Measurements from ENCODE around the gene GSDMA.
"Not testable (repeated sequence)": the region's sequence is repeated elsewhere in the genome, so short reads cannot be mapped to it uniquely, and the experiment has no call there.

Gene GSDMA

DNA sequence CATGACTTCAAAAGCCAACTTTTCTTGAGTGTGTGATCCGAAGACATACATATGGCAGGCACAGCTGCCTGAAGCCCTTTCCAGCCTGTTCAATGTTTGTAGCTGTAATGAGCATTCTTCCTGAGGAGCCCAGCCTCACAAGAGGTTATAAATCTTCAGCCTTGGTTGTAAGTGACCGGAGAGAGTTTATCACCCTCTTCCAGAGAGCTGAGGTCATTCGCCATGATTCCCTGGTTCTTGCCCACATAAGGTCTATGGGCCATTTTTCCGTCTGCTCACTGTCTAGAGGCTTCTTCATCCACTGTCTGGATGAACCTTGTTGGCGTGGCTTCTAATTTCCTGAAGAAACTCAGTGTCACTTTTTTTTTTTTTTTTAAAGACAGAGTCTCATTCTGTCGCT, 42.7 kb downstream of the GSDMA start:
- Histone ChIP-seq H3K4me3 (no peak overlapping the region), H3K4me1 (no peaks in the 10 kb centered on the region), H3K36me3 (replicated peaks) (no peaks in the 10 kb centered on the region), H3K27me3 (ENCODE audit: low read depth) (no peaks in the 10 kb centered on the region), H3K9me3 (no peaks in the 10 kb centered on the region)
- DNase-seq (ENCODE audit: low spot score in 2 of 2), result no peak
- in situ Hi-C loops (cut with MboI; ENCODE audit: low sequenced_read_pairs), result no loop called here

DNA sequence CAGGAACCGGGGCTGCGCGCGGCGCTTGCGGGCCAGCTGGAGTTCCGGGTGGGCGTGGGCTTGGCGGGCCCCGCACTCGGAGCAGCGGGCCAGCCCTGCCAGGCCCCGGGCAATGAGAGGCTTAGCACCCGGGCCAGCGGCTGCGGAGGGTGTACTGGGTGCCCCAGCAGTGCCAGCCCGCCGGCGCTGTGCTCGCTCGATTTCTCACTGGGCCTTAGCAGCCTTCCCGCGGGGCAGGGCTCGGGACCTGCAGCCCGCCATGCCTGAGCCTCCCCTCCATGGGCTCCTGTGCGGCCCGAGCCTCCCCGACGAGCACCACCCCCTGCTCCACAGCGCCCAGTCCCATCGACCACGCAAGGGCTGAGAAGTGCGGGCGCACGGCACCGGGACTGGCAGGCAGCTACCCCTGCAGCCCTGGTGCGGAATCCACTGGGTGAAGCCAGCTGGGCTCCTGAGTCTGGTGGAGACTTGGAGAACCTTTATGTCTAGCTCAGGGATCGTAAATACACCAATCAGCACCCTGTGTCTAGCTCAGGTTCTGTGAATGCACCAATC, 48.2 kb downstream of the GSDMA start:
- in situ Hi-C loops (cut with MboI; ENCODE audit: low sequenced_read_pairs), result loop anchor here (5.0 kb wide), 1 partner anchor 76 kb away; no protein-coding TSS in a partner anchor
- not testable (repeated sequence) for H3K27me3 ChIP-seq (ENCODE audit: low read depth); DNase-seq (ENCODE audit: low spot score in 2 of 2); H3K4me3 ChIP-seq; H3K4me1 ChIP-seq; H3K36me3 ChIP-seq (replicated peaks); H3K9me3 ChIP-seq

DNA sequence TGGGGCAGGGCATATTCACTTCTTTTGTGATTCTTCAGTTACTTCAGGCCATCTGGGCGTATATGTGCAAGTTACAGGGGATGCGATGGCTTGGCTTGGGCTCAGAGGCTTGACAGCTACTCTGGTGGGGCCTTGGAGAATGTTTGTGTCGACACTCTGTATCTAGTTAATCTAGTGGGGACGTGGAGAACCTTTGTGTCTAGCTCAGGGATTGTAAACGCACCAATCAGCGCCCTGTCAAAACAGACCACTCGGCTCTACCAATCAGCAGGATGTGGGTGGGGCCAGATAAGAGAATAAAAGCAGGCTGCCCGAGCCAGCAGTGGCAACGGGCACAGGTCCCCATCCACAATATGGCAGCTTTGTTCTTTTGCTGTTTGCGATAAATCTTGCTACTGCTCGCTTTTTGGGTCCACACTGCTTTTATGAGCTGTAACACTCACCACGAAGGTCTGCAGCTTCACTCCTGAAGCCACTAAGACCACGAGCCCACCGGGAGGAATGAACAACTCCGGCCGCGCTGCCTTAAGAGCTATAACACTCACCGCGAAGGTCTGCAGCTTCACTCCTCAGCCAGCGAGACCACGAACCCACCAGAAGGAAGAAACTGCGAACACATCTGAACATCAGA, 49.3 kb downstream of the GSDMA start:
- in situ Hi-C loops (cut with MboI; ENCODE audit: low sequenced_read_pairs), result loop anchor here (5.0 kb wide), 1 partner anchor 75 kb away; no protein-coding TSS in a partner anchor
- not testable (repeated sequence) for H3K36me3 ChIP-seq (replicated peaks); H3K4me1 ChIP-seq; H3K4me3 ChIP-seq; DNase-seq (ENCODE audit: low spot score in 2 of 2); H3K9me3 ChIP-seq; H3K27me3 ChIP-seq (ENCODE audit: low read depth)

DNA sequence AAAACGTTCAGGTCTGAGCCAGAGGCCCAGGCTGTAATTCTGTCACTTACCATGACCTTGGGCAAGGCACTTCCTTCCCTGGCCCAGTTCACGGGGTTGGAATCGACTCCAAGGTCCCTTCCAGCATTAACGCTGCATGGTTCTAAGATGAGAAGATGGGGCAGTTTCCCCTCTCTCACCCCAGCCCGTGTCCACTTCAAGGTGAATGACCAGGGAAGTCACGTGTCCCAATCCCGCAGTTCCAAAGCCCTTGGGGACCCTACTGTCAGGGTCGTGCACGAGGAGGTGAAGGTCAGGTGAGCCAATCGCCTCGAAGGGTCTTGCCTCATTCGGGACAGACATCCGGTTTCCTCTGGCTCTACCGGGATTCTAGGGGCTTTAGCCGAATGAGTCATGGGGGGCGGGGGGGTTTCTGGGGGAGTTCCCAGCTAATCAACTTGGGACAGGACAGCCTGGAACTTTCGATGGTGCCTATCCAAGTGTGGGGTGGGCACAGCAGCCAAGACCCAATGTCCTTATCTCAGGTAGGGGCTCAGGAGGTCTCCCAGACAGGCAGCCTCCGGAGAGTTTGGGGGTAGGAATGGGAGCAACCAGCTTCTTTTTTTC, 51.7 kb downstream of the GSDMA start:
- in situ Hi-C loops (cut with MboI; ENCODE audit: low sequenced_read_pairs), result loop anchor here (5.0 kb wide), 1 partner anchor 73 kb away; no protein-coding TSS in a partner anchor

DNA sequence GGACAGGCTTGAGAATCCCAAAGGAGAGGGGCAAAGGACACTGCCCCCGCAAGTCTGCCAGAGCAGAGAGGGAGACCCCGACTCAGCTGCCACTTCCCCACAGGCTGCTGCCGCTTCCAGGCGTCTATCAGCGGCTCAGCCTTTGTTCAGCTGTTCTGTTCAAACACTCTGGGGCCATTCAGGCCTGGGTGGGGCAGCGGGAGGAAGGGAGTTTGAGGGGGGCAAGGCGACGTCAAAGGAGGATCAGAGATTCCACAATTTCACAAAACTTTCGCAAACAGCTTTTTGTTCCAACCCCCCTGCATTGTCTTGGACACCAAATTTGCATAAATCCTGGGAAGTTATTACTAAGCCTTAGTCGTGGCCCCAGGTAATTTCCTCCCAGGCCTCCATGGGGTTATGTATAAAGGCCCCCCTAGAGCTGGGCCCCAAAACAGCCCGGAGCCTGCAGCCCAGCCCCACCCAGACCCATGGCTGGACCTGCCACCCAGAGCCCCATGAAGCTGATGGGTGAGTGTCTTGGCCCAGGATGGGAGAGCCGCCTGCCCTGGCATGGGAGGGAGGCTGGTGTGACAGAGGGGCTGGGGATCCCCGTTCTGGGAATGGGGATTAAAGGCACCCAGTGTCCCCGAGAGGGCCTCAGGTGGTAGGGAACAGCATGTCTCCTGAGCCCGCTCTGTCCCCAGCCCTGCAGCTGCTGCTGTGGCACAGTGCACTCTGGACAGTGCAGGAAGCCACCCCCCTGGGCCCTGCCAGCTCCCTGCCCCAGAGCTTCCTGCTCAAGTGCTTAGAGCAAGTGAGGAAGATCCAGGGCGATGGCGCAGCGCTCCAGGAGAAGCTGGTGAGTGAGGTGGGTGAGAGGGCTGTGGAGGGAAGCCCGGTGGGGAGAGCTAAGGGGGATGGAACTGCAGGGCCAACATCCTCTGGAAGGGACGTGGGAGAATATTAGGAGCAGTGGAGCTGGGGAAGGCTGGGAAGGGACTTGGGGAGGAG, 52.5 kb downstream of the GSDMA start, which contains the start of gene CSF3:
Gene CSF3, plus strand, starts transcription at position 436 of the 993 bp plus-strand sequence. Its CDS starts 35 bp downstream, at position 471.
- in situ Hi-C loops (cut with MboI; ENCODE audit: low sequenced_read_pairs), result no loop called here
- no peak within 1 kb of the TSS for H3K4me3 ChIP-seq
- DNase-seq (ENCODE audit: low spot score in 2 of 2), result no peak
- H3K4me1 ChIP-seq, result 0 out of 2 replicates have a peak, but pooled peaks cover 5% of the 10 kb centered on the region
- H3K9me3 ChIP-seq, result no peaks in the 10 kb centered on the region
- peaks cover 13% of the 10 kb centered on the region for H3K36me3 ChIP-seq (replicated peaks)
- H3K27me3 ChIP-seq (ENCODE audit: low read depth), result no peaks in the 10 kb centered on the region

More for the DNA sequence above, 51.7 kb downstream of the GSDMA start:
- DNase-seq (ENCODE audit: low spot score in 2 of 2), result no peak
- Histone ChIP-seq H3K9me3 (no peaks in the 10 kb centered on the region), H3K4me3 (no peak overlapping the region), H3K27me3 (ENCODE audit: low read depth) (no peaks in the 10 kb centered on the region), H3K4me1 (0 out of 2 replicates have a peak, but pooled peaks cover 5% of the 10 kb centered on the region), H3K36me3 (replicated peaks) (peaks cover 5% of the 10 kb centered on the region)

DNA sequence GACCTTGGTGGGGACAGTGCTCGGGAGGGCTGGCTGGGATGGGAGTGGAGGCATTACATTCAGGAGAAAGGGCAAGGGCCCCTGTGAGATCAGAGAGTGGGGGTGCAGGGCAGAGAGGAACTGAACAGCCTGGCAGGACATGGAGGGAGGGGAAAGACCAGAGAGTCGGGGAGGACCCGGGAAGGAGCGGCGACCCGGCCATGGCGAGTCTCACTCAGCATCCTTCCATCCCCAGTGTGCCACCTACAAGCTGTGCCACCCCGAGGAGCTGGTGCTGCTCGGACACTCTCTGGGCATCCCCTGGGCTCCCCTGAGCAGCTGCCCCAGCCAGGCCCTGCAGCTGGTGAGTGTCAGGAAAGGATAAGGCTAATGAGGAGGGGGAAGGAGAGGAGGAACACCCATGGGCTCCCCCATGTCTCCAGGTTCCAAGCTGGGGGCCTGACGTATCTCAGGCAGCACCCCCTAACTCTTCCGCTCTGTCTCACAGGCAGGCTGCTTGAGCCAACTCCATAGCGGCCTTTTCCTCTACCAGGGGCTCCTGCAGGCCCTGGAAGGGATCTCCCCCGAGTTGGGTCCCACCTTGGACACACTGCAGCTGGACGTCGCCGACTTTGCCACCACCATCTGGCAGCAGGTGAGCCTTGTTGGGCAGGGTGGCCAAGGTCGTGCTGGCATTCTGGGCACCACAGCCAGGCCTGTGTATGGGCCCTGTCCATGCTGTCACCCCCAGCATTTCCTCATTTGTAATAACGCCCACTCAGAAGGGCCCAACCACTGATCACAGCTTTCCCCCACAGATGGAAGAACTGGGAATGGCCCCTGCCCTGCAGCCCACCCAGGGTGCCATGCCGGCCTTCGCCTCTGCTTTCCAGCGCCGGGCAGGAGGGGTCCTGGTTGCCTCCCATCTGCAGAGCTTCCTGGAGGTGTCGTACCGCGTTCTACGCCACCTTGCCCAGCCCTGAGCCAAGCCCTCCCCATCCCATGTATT, 53.5 kb downstream of the GSDMA start:
- H3K4me1 ChIP-seq, result 0 out of 2 replicates have a peak, but pooled peaks cover 5% of the 10 kb centered on the region
- no peak overlapping the region for H3K4me3 ChIP-seq
- H3K9me3 ChIP-seq, result no peaks in the 10 kb centered on the region
- no peak for DNase-seq (ENCODE audit: low spot score in 2 of 2)
- in situ Hi-C loops (cut with MboI; ENCODE audit: low sequenced_read_pairs), result no loop called here
- no peaks in the 10 kb centered on the region for H3K27me3 ChIP-seq (ENCODE audit: low read depth)
- H3K36me3 ChIP-seq (replicated peaks), result peaks cover 23% of the 10 kb centered on the region

DNA sequence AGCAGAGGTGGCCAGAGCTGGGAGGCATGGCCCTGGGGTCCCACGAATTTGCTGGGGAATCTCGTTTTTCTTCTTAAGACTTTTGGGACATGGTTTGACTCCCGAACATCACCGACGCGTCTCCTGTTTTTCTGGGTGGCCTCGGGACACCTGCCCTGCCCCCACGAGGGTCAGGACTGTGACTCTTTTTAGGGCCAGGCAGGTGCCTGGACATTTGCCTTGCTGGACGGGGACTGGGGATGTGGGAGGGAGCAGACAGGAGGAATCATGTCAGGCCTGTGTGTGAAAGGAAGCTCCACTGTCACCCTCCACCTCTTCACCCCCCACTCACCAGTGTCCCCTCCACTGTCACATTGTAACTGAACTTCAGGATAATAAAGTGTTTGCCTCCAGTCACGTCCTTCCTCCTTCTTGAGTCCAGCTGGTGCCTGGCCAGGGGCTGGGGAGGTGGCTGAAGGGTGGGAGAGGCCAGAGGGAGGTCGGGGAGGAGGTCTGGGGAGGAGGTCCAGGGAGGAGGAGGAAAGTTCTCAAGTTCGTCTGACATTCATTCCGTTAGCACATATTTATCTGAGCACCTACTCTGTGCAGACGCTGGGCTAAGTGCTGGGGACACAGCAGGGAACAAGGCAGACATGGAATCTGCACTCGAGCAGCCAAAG, 54.7 kb downstream of the GSDMA start:
- no peak for DNase-seq (ENCODE audit: low spot score in 2 of 2)
- 0 out of 2 replicates have a peak, but pooled peaks cover 5% of the 10 kb centered on the region for H3K4me1 ChIP-seq
- no peak overlapping the region for H3K4me3 ChIP-seq
- in situ Hi-C loops (cut with MboI; ENCODE audit: low sequenced_read_pairs), result no loop called here
- no peaks in the 10 kb centered on the region for H3K9me3 ChIP-seq
- H3K27me3 ChIP-seq (ENCODE audit: low read depth), result no peaks in the 10 kb centered on the region
- H3K36me3 ChIP-seq (replicated peaks), result peaks cover 36% of the 10 kb centered on the region

DNA sequence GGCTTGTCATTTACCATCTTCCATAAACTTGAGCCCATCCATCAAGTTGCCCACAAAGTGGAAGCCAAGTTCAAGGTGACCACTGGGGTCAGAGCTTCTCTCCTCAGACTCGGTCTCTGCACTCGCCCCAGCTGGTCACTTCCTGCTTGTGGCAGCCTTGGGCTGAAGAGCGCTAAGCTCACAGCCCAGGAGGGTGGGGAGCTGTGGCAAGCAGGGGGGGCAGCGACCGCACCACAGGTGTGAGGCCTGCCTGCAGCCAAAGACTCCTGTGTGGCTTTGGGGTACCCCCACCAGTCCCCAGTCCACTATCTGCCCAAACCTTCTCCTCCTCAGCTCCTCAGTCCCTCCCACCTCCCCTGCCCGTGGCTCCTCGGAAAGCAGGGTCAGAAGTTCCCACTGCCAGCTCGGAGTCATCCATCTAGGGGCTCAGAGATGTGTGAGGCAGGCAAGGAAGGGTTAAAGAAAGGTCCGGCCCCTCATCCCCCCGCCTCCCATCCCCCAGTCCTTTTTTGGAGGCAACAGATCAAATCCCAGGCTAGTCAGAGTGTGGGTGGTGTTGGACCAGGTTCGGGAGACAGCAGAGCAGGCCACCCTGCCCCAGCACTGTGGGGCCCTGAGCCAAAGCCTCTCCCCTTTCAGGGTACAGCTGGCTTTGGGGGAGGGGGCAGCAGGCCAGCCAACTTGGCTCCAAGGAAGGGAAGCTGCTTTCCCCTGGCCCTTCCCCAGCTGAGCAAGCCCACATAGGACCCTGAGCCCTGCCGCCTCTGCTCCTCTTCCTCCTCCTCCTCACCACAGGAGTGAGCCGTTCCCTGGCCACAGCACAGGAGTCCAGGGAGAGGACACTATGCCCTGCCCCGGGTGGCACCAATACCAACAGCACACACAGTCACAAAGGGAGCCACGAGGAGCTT, 55.7 kb downstream of the GSDMA start:
- Histone ChIP-seq H3K36me3 (replicated peaks) (peaks cover 41% of the 10 kb centered on the region), H3K4me1 (0 out of 2 replicates have a peak, but pooled peaks cover 5% of the 10 kb centered on the region), H3K9me3 (no peaks in the 10 kb centered on the region), H3K27me3 (ENCODE audit: low read depth) (no peaks in the 10 kb centered on the region), H3K4me3 (no peak overlapping the region)
- in situ Hi-C loops (cut with MboI; ENCODE audit: low sequenced_read_pairs), result no loop called here
- DNase-seq (ENCODE audit: low spot score in 2 of 2), result no peak

DNA sequence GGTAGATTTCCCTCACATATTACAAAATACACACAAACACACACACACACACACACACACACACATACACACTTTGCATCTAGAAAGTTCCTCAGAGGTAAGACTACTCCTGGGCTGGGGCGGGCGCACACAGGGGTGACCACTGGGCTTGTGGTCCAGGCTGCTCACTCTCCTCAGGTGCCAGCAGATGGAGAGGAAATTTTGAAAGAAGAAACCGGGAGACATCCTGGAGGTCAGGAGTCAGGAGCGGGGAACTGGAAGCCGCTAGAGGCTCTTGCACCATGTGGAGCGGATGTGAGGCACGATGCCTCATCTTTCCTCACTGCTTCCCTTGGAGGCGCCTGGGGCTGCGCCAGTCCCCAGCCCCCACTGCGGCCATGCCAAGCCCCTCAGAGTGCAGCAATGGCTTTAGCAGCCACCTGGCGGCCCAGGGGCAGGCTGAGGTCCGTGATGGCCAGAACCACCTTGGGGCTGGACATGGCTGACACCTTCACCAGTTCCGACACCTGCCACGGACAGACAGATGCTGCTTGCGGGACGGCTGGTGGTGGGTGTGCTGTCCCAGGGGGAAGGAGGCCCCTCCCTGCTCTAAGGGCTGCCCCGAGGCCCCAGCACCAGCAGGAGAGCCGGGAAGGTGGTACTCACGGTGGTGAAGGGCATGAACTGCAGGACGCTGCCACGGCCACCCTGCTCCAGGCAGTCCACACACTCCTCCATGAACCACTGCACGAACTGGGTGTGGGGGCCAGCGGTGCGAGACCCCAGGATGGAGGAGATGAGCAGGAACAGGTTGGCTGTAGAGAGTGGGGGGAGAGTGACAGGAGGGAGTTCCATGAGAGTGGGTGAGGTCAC, 56.6 kb downstream of the GSDMA start:
- no peaks in the 10 kb centered on the region for H3K27me3 ChIP-seq (ENCODE audit: low read depth)
- no peak overlapping the region for H3K4me3 ChIP-seq
- H3K36me3 ChIP-seq (replicated peaks), result peaks cover 41% of the 10 kb centered on the region
- H3K4me1 ChIP-seq, result 0 out of 2 replicates have a peak, but pooled peaks cover 5% of the 10 kb centered on the region
- in situ Hi-C loops (cut with MboI; ENCODE audit: low sequenced_read_pairs), result no loop called here
- no peak for DNase-seq (ENCODE audit: low spot score in 2 of 2)
- H3K9me3 ChIP-seq, result no peaks in the 10 kb centered on the region

DNA sequence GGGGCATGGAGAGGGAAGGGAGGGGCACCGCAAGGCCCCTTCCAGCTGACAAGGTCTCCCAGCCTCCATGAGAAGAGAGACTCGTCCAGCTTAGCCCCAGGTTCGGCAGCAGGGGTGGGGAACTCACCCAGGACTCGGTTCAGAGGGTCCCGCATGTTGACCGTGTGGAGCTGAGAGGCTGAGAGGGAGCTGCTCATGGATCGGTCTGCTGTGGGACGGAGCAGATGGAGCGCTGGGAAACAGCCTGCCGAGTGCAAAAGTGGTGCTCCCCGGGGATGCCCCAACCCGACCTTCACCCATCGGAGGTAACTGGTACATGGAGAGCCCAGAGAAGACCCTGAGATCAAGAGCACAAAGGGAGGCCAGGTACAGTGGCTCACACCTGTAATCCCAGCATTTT, 57.3 kb downstream of the GSDMA start:
- Histone ChIP-seq H3K4me1 (0 out of 2 replicates have a peak, but pooled peaks cover 1% of the 10 kb centered on the region), H3K4me3 (no peak overlapping the region), H3K36me3 (replicated peaks) (peaks cover 49% of the 10 kb centered on the region), H3K9me3 (no peaks in the 10 kb centered on the region), H3K27me3 (ENCODE audit: low read depth) (no peaks in the 10 kb centered on the region)
- DNase-seq (ENCODE audit: low spot score in 2 of 2), result no peak
- in situ Hi-C loops (cut with MboI; ENCODE audit: low sequenced_read_pairs), result loop anchor here (10.0 kb wide), 1 partner anchor 275 kb away; no protein-coding TSS in a partner anchor

All from HAP-1 (cell line).